Liver (tissue), 9 donors: ENCODE measurements around the gene MSI2. TPM values are rescaled to one million over a fixed set of nuclear protein-coding genes. Genes with fewer than 3 reads are reported as not detected.

ENCODE experiments used
- DNase-seq: peaks from one replicate; pipeline ENCODE4 v3.0.0-alpha.2; 2017; ENCODE audit warnings: low spot score
- H3K27ac ChIP-seq, 2 donors: one replicate each; pipeline ENCODE4 v1.7.0; 2013; ENCODE audit warnings: inconsistent platforms in 2 of 2, low read length in 2 of 2, control low read depth in 1 of 2, low read depth in 1 of 2, mild to moderate bottlenecking in 1 of 2
- H3K27me3 ChIP-seq, 4 donors: one replicate each; pipeline versions ENCODE4 v1.6.1 to v1.7.0; 2013; ENCODE audit warnings: low read length in 3 of 4, inconsistent platforms in 1 of 4, mild to moderate bottlenecking in 1 of 4, moderate library complexity in 1 of 4; ENCODE audit not compliant: control insufficient read depth in 4 of 4, insufficient read depth in 4 of 4
- H3K36me3 ChIP-seq, 4 donors: one replicate each; pipeline versions ENCODE4 v1.6.1 to v1.7.0; 2013; ENCODE audit warnings: low read length in 3 of 4, mild to moderate bottlenecking in 3 of 4, low read depth in 1 of 4, moderate library complexity in 1 of 4; ENCODE audit not compliant: control insufficient read depth in 4 of 4, insufficient read depth in 3 of 4
- H3K4me1 ChIP-seq, 4 donors: one replicate each; pipeline versions ENCODE4 v1.6.1 to v1.7.0; 2013; ENCODE audit warnings: low read length in 3 of 4, mild to moderate bottlenecking in 3 of 4, moderate library complexity in 1 of 4; ENCODE audit not compliant: control insufficient read depth in 4 of 4, insufficient read depth in 4 of 4
- H3K4me3 ChIP-seq, 3 donors: one replicate each; pipeline versions ENCODE4 v1.6.1 to v1.7.0; 2013; ENCODE audit warnings: low read length in 3 of 3, control low read depth in 1 of 3, low read depth in 1 of 3, mild to moderate bottlenecking in 1 of 3
- H3K9ac ChIP-seq, 2 donors: one replicate each; pipeline ENCODE4 v1.7.0; 2013; ENCODE audit warnings: low read length in 2 of 2, mild to moderate bottlenecking in 2 of 2, moderate library complexity in 2 of 2, control low read depth in 1 of 2, low read depth in 1 of 2
- H3K9me3 ChIP-seq, 4 donors: one replicate each; pipeline versions ENCODE4 v1.6.1 to v1.7.0; 2013; ENCODE audit warnings: low read length in 3 of 4; ENCODE audit not compliant: control insufficient read depth in 4 of 4
- EGR1 ChIP-seq, 2 donors: IDR thresholded peaks; 2 replicates each; pipeline ENCODE4 v1.6.1; 2016 to 2018; ENCODE audit warnings: antibody characterized with exemption in 2 of 2, low read depth in 2 of 2
- FOXA1 ChIP-seq: IDR thresholded peaks from 2 replicates; pipeline ENCODE4 v1.6.1; 2016; ENCODE audit warnings: antibody characterized with exemption
- FOXA2 ChIP-seq: IDR thresholded peaks from 2 replicates; pipeline ENCODE4 v1.6.1; 2016; ENCODE audit warnings: antibody characterized with exemption
- GABPA ChIP-seq, 2 donors: IDR thresholded peaks in 1 of 2; conservative IDR thresholded peaks in 1 of 2; 2 replicates each; pipeline ENCODE4 v1.6.1; 2016; ENCODE audit warnings: antibody characterized with exemption in 2 of 2, mild to moderate bottlenecking in 1 of 2, moderate library complexity in 1 of 2
- HNF4A ChIP-seq, 2 donors: conservative IDR thresholded peaks; 2 replicates each; pipeline ENCODE4 v1.6.1; 2016; ENCODE audit warnings: antibody characterized with exemption in 2 of 2, mild to moderate bottlenecking in 2 of 2
- HNF4G ChIP-seq: IDR thresholded peaks from 2 replicates; pipeline ENCODE4 v1.6.1; 2016; ENCODE audit warnings: antibody characterized with exemption
- NR2F2 ChIP-seq: IDR thresholded peaks from 2 replicates; pipeline ENCODE4 v1.6.1; 2016; ENCODE audit warnings: antibody characterized with exemption
- RAD21 ChIP-seq, 2 donors: IDR thresholded peaks; 2 replicates each; pipeline ENCODE4 v1.6.1; 2016; ENCODE audit warnings: antibody characterized with exemption in 2 of 2, mild to moderate bottlenecking in 2 of 2
- RXRA ChIP-seq, 2 donors: IDR thresholded peaks; 2 replicates each; pipeline ENCODE4 v1.6.1; 2017 to 2018; ENCODE audit warnings: antibody characterized with exemption in 2 of 2, mild to moderate bottlenecking in 1 of 2
- SP1 ChIP-seq: IDR thresholded peaks from 2 replicates; pipeline ENCODE4 v1.6.1; 2018; ENCODE audit warnings: antibody characterized with exemption, mild to moderate bottlenecking
- TAF1 ChIP-seq: conservative IDR thresholded peaks from 2 replicates; pipeline ENCODE4 v1.6.1; 2016; ENCODE audit warnings: antibody characterized with exemption, mild to moderate bottlenecking
- YY1 ChIP-seq: IDR thresholded peaks from 2 replicates; pipeline ENCODE4 v1.6.1; 2016; ENCODE audit warnings: antibody characterized with exemption, mild to moderate bottlenecking
- WGBS: extraction: QIAGEN DNeasy Blood & Tissue Kit; methylation state at CpG from one replicate; pipeline ENCODE4 v1.1.7; 2013; 5-methylcytosine and 5-hydroxymethylcytosine counted together
- polyA plus RNA-seq, 2 donors: library from polyadenylated mRNA; stranded (reverse) in 1 of 2; unstranded in 1 of 2; fragments of 200-250 nt in 1 of 2; fragments of >200 nt in 1 of 2; fragmentation: Nextera tagmentation in 1 of 2; extraction: Ambion mirVana in 1 of 2; gene quantifications; one replicate each; pipeline versions ENCODE4 v1.2.1 to v1.2.3, GENCODE V29; 2013 to 2015
- total RNA-seq, 2 donors: library from RNA; depleted of rRNA; stranded (reverse); fragments of >200 nt; gene quantifications; one replicate each; pipeline ENCODE4 v1.2.3, GENCODE V29; 2014
- TF ChIP-seq, protein P1 (sequence below): IDR thresholded peaks from 2 replicates; pipeline ENCODE4 v1.6.1; 2016; ENCODE audit warnings: antibody characterized with exemption, mild to moderate bottlenecking
- TF ChIP-seq, protein P2 (sequence below): IDR thresholded peaks from 2 replicates; pipeline ENCODE4 v1.6.1; 2016; ENCODE audit warnings: antibody characterized with exemption
- TF ChIP-seq, protein P3 (sequence below): fragments of 150-350 bp; IDR thresholded peaks from 2 replicates; pipeline ENCODE4 v1.5.1; 2017; ENCODE audit warnings: improper control_type of control experiment, low read depth, low read length; ENCODE audit not compliant: missing input control
- TF ChIP-seq, protein P4 (sequence below): IDR thresholded peaks from 2 replicates; pipeline ENCODE4 v1.6.1; 2016; ENCODE audit warnings: antibody characterized with exemption
- donor health status: healthy.
- donor health status: healthy.
- donor health status: healthy.
- donor health status: healthy.
- donor health status: healthy.

MSI2 gene
- total and polyA plus RNA-seq, 4 donors: 5.7 to 15.6 (median 9.2) TPM

DNA sequence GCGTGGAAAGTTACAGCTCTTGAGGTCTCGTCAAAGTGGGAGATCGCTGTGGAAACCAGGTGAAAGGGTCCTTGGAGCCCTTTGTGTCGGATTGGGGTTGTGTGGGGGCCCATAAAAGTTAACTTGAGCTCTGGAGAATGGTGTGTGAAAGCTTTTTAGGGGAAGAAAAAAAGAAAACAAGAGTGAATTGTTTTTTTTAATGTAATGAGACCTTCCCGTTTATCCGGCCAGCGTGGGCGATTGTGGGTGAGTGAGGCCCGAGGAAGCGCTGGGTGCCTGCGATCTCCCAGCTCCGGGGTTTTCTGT lies 150.6 kb downstream of the MSI2 start:
- H3K27me3 ChIP-seq: no peaks in the 10 kb centered on the region
- no peaks in the 10 kb centered on the region for H3K9me3 ChIP-seq
- peaks cover 0 to 6% (median 0%) of the 10 kb centered on the region in 4 donors for H3K36me3 ChIP-seq
- no peak overlapping the region for H3K4me3 ChIP-seq
- no peak overlapping the region for H3K9ac ChIP-seq
- TF ChIP-seq RAD21 (IDR thresholded peaks at IDR 0.05) (no peak), HNF4A (conservative IDR thresholded peaks at IDR 0.05) (no peak)
- TF ChIP-seq, protein P1, sequence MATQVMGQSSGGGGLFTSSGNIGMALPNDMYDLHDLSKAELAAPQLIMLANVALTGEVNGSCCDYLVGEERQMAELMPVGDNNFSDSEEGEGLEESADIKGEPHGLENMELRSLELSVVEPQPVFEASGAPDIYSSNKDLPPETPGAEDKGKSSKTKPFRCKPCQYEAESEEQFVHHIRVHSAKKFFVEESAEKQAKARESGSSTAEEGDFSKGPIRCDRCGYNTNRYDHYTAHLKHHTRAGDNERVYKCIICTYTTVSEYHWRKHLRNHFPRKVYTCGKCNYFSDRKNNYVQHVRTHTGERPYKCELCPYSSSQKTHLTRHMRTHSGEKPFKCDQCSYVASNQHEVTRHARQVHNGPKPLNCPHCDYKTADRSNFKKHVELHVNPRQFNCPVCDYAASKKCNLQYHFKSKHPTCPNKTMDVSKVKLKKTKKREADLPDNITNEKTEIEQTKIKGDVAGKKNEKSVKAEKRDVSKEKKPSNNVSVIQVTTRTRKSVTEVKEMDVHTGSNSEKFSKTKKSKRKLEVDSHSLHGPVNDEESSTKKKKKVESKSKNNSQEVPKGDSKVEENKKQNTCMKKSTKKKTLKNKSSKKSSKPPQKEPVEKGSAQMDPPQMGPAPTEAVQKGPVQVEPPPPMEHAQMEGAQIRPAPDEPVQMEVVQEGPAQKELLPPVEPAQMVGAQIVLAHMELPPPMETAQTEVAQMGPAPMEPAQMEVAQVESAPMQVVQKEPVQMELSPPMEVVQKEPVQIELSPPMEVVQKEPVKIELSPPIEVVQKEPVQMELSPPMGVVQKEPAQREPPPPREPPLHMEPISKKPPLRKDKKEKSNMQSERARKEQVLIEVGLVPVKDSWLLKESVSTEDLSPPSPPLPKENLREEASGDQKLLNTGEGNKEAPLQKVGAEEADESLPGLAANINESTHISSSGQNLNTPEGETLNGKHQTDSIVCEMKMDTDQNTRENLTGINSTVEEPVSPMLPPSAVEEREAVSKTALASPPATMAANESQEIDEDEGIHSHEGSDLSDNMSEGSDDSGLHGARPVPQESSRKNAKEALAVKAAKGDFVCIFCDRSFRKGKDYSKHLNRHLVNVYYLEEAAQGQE: no peak
- no peak overlapping the region for H3K27ac ChIP-seq
- 87% methylated on average over 12 of the region's 12 CpGs for WGBS
- H3K4me1 ChIP-seq: no peaks in the 10 kb centered on the region
- no peak for DNase-seq

DNA sequence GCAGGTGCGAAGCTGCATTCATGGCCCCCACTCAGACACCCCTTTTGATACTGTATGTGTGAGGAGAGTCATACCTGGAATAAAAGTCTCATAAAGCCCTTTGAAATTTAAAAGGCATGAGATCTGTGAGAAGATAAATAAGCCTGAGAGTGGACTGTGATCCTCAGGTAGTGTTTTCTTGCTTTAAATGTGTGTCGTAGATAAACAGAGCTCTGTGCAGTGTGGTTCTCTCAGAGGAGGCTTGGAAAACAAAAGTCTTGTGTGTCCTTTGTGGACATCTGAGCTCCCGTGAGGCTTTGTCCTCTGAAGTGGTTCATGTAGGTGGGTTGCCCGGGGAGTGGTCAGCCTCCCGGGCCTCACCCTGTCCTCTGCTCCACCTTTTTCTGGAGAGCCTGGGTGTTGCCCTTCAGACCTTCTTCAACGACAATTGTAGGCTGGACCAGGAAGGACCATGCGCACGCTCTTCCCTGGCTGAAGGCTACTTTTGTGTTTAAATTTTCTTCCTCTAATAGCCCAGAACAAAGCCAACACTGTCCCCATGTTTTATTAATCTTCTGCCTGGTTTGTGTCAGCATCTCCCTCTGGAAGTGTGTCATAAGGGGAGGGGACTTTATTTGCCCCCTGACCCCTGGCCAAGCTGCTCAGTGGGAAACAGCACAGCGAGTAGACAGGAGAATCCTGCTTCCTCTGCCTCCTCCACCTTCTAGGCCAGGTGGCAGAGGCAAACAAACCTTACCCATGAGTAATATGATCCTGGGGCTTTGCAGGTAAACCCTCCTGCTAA lies 151.2 kb downstream of the MSI2 start:
- no peak overlapping the region for H3K4me3 ChIP-seq
- peak overlapping the region in 1 of 2 donors; percentile 22 for H3K9ac ChIP-seq
- no peaks in the 10 kb centered on the region for H3K27me3 ChIP-seq
- TF ChIP-seq EGR1 (IDR thresholded peaks at IDR 0.05; ENCODE audit: low read depth in 2 of 2): no peak
- TF ChIP-seq NR2F2: peak; percentile 46
- no peak for DNase-seq
- H3K27ac ChIP-seq: no peak overlapping the region
- no peaks in the 10 kb centered on the region for H3K4me1 ChIP-seq
- no peaks in the 10 kb centered on the region for H3K9me3 ChIP-seq
- peaks cover 0 to under 1% (median 0%) of the 10 kb centered on the region in 4 donors for H3K36me3 ChIP-seq
- WGBS: 78% methylated on average over 9 of the region's 9 CpGs

DNA sequence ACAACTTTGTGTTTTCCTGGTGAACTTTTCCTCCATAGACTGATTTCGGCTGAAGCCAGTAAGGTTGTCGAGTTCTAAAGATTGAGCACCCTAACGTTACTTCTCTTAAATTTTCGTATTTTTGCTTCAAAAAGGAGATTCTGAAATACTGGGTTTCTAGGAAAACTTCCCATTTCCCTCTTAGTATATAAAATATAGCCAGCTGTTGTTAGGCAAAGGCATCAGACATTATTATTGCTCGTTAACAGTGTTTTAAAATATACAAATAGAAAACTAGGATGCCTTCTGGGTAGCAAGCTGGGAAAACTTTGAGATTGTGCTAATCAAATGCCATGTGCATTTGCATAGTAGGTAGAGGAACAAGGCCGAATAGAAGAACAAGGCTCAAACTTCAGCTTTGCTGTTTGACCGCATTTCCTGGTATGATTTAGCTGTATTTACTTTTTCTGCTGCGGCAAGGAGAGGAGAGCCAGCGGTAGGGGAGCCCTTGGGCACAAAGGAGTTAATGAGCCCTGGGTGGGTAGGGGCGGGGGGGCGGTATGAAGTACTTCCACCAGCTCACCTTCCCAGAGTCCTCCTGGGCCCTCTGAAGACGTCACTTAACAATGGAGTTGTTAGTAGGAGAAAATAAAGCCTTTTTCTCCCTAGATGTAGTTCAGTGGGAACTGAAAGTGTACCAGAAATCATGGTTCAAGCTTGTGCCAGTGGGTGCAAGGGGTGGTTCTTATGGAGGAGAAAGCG lies 151.9 kb downstream of the MSI2 start:
- no peak overlapping the region for H3K4me3 ChIP-seq
- no peaks in the 10 kb centered on the region for H3K4me1 ChIP-seq
- H3K27me3 ChIP-seq: no peaks in the 10 kb centered on the region
- DNase-seq: no peak
- peak overlapping the region in 1 of 2 donors; percentile 22 for H3K9ac ChIP-seq
- H3K36me3 ChIP-seq: no peaks in the 10 kb centered on the region
- WGBS: 76% methylated on average over 13 of the region's 13 CpGs
- no peak overlapping the region for H3K27ac ChIP-seq
- H3K9me3 ChIP-seq: no peaks in the 10 kb centered on the region
- no peak for TF ChIP-seq GABPA (IDR thresholded peaks at IDR 0.05 in 1 of 2, conservative IDR thresholded peaks at IDR 0.05 in 1 of 2)
- TF ChIP-seq, protein P2, sequence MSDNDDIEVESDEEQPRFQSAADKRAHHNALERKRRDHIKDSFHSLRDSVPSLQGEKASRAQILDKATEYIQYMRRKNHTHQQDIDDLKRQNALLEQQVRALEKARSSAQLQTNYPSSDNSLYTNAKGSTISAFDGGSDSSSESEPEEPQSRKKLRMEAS: no peak
- TF ChIP-seq, protein P1: no peak
- TF ChIP-seq RXRA (IDR thresholded peaks at IDR 0.05): no peak
- no peak for TF ChIP-seq NR2F2
- no peak for TF ChIP-seq YY1
- TF ChIP-seq HNF4A (conservative IDR thresholded peaks at IDR 0.05): no peak
- TF ChIP-seq FOXA2: no peak
- no peak for TF ChIP-seq EGR1 (IDR thresholded peaks at IDR 0.05; ENCODE audit: low read depth in 2 of 2)
- no peak for TF ChIP-seq SP1
- TF ChIP-seq, protein P3, sequence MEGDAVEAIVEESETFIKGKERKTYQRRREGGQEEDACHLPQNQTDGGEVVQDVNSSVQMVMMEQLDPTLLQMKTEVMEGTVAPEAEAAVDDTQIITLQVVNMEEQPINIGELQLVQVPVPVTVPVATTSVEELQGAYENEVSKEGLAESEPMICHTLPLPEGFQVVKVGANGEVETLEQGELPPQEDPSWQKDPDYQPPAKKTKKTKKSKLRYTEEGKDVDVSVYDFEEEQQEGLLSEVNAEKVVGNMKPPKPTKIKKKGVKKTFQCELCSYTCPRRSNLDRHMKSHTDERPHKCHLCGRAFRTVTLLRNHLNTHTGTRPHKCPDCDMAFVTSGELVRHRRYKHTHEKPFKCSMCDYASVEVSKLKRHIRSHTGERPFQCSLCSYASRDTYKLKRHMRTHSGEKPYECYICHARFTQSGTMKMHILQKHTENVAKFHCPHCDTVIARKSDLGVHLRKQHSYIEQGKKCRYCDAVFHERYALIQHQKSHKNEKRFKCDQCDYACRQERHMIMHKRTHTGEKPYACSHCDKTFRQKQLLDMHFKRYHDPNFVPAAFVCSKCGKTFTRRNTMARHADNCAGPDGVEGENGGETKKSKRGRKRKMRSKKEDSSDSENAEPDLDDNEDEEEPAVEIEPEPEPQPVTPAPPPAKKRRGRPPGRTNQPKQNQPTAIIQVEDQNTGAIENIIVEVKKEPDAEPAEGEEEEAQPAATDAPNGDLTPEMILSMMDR: no peak
- no peak for TF ChIP-seq FOXA1
- TF ChIP-seq, protein P4, sequence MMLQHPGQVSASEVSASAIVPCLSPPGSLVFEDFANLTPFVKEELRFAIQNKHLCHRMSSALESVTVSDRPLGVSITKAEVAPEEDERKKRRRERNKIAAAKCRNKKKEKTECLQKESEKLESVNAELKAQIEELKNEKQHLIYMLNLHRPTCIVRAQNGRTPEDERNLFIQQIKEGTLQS: no peak
- no peak for TF ChIP-seq TAF1
- no peak for TF ChIP-seq HNF4G
- TF ChIP-seq RAD21 (IDR thresholded peaks at IDR 0.05): no peak
